Tibial nerve (tissue), 4 donors: ENCODE results near the gene OR2AP1.

Source experiments
- EP300 ChIP-seq, 2 donors: sonication (generic); formaldehyde crosslinking; IDR thresholded peaks; one replicate each; pipeline ENCODE4 v1.6.1; 2017; ENCODE audit warnings: antibody characterized with exemption in 2 of 2, mild to moderate bottlenecking in 1 of 2
- POLR2A ChIP-seq, 2 donors: fragments of 450-650 bp; IDR thresholded peaks; one replicate each; pipeline ENCODE4 v1.6.1; 2017; ENCODE audit warnings: antibody characterized with exemption in 2 of 2, mild to moderate bottlenecking in 2 of 2, moderate library complexity in 2 of 2
- TF ChIP-seq, protein P1 (sequence below), 5 experiments: fragments of 200-600 bp in 3 of 5; fragments of 450-650 bp in 2 of 5; sonication (generic) in 3 of 5; IDR thresholded peaks; one replicate each; pipeline ENCODE4 v1.5.1; 2016 to 2019; ENCODE audit warnings: antibody characterized with exemption in 5 of 5, mild to moderate bottlenecking in 3 of 5, moderate library complexity in 2 of 5

GRCh38 chr12:55572168-55572567, at the start of gene OR2AP1:
- no peak for TF ChIP-seq EP300 (IDR thresholded peaks at IDR 0.05)
- TF ChIP-seq, protein P1, sequence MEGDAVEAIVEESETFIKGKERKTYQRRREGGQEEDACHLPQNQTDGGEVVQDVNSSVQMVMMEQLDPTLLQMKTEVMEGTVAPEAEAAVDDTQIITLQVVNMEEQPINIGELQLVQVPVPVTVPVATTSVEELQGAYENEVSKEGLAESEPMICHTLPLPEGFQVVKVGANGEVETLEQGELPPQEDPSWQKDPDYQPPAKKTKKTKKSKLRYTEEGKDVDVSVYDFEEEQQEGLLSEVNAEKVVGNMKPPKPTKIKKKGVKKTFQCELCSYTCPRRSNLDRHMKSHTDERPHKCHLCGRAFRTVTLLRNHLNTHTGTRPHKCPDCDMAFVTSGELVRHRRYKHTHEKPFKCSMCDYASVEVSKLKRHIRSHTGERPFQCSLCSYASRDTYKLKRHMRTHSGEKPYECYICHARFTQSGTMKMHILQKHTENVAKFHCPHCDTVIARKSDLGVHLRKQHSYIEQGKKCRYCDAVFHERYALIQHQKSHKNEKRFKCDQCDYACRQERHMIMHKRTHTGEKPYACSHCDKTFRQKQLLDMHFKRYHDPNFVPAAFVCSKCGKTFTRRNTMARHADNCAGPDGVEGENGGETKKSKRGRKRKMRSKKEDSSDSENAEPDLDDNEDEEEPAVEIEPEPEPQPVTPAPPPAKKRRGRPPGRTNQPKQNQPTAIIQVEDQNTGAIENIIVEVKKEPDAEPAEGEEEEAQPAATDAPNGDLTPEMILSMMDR (IDR thresholded peaks at IDR 0.05): no peak
- TF ChIP-seq POLR2A (IDR thresholded peaks at IDR 0.05): no peak
